RWPE2 (cell line): Measurements from ENCODE around the gene CRHR1.

ENCODE experiments used
- ATAC-seq: fragments of 200-7000 bp; cut with Tn5 transposase; 3 replicates; pipeline ENCODE4 v1.9.1; 2021; ENCODE audit warnings: low read depth
- DNase-seq: peaks from one replicate; pipeline ENCODE4 v3.0.0-alpha.2; 2020; ENCODE audit warnings: low spot score
- H3K27ac ChIP-seq: fragments of 450-650 bp; 2 replicates; pipeline ENCODE4 v1.5.1; 2017; ENCODE audit warnings: mild to moderate bottlenecking; ENCODE audit not compliant: poor library complexity, severe bottlenecking
- H3K27me3 ChIP-seq: fragments of 250-450 bp; sonication (Bioruptor Pico); 2 replicates; pipeline ENCODE4 v1.5.1; 2021; ENCODE audit warnings: mild to moderate bottlenecking, moderate library complexity; ENCODE audit not compliant: insufficient read depth, poor library complexity, severe bottlenecking
- H3K36me3 ChIP-seq: fragments of 250-450 bp; sonication (Bioruptor Pico); 2 replicates; pipeline ENCODE4 v1.5.1; 2020; ENCODE audit warnings: low read depth, mild to moderate bottlenecking, moderate library complexity
- H3K4me1 ChIP-seq: fragments of 250-450 bp; sonication (Bioruptor Pico); 2 replicates; pipeline ENCODE4 v1.5.1; 2021; ENCODE audit warnings: mild to moderate bottlenecking, moderate library complexity; ENCODE audit not compliant: insufficient read depth, poor library complexity, severe bottlenecking
- H3K4me3 ChIP-seq: fragments of 250-450 bp; sonication (Bioruptor Pico); 2 replicates; pipeline ENCODE4 v1.5.1; 2021; ENCODE audit warnings: mild to moderate bottlenecking, moderate library complexity; ENCODE audit not compliant: severe bottlenecking
- H3K9me3 ChIP-seq: fragments of 250-450 bp; sonication (Bioruptor Pico); 2 replicates; pipeline ENCODE4 v1.5.1; 2021; ENCODE audit warnings: mild to moderate bottlenecking, moderate library complexity; ENCODE audit not compliant: severe bottlenecking
- TF ChIP-seq, protein P1 (sequence below): fragments of 450-650 bp; IDR thresholded peaks from one replicate; pipeline ENCODE4 v1.5.1; 2017; ENCODE audit warnings: mild to moderate bottlenecking, moderate library complexity; ENCODE audit not compliant: poor library complexity, severe bottlenecking

The CRHR1 gene

DNA sequence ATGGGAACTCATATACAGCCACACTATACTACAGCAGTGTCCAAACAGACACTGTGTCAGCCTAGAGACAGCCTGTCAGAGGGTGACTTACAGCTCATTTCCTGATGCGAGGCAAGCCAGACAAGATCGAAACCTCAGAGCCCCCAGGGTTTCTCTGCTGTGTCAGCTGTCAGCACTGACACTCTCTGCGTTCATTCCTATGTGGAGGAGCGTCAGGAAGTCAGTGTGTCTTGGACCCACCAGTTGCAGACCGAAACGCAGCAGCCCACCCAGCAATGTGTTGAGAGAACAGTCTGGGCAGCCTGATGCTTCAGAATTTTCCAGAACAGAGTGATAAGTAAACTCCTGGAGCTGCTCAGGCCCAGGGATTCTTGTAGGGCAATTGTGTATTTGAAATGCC, 89.6 kb downstream of the CRHR1 start:
- Histone ChIP-seq H3K27me3 (no peaks in the 10 kb centered on the region), H3K9me3 (no peaks in the 10 kb centered on the region), H3K36me3 (no peaks in the 10 kb centered on the region), H3K4me3 (no peak overlapping the region), H3K4me1 (no peaks in the 10 kb centered on the region), H3K27ac (no peak overlapping the region)
- peak; percentile 49; the same call in 2 of the 3 replicates for ATAC-seq
- TF ChIP-seq, protein P1, sequence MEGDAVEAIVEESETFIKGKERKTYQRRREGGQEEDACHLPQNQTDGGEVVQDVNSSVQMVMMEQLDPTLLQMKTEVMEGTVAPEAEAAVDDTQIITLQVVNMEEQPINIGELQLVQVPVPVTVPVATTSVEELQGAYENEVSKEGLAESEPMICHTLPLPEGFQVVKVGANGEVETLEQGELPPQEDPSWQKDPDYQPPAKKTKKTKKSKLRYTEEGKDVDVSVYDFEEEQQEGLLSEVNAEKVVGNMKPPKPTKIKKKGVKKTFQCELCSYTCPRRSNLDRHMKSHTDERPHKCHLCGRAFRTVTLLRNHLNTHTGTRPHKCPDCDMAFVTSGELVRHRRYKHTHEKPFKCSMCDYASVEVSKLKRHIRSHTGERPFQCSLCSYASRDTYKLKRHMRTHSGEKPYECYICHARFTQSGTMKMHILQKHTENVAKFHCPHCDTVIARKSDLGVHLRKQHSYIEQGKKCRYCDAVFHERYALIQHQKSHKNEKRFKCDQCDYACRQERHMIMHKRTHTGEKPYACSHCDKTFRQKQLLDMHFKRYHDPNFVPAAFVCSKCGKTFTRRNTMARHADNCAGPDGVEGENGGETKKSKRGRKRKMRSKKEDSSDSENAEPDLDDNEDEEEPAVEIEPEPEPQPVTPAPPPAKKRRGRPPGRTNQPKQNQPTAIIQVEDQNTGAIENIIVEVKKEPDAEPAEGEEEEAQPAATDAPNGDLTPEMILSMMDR, result no peak
- DNase-seq, result no peak

- H3K4me1 ChIP-seq, result no peaks in the 10 kb centered on the region
- ATAC-seq, result no peak
- no peaks in the 10 kb centered on the region for H3K27me3 ChIP-seq
- H3K4me3 ChIP-seq, result no peak overlapping the region
- H3K27ac ChIP-seq, result no peak overlapping the region
- DNase-seq, result no peak
- H3K36me3 ChIP-seq, result no peaks in the 10 kb centered on the region
- TF ChIP-seq, protein P1, result no peak
- H3K9me3 ChIP-seq, result no peaks in the 10 kb centered on the region
Measured at GRCh38 chr17:45874151-45874550, 90.0 kb downstream of the CRHR1 start.

GRCh38 chr17:45876539-45876938, 92.4 kb downstream of the CRHR1 start:
- no peaks in the 10 kb centered on the region for H3K27me3 ChIP-seq
- DNase-seq (no peak), ATAC-seq (no peak)
- no peaks in the 10 kb centered on the region for H3K36me3 ChIP-seq
- H3K4me1 ChIP-seq, result no peaks in the 10 kb centered on the region
- no peaks in the 10 kb centered on the region for H3K9me3 ChIP-seq
- no peak overlapping the region for H3K4me3 ChIP-seq
- H3K27ac ChIP-seq, result no peak overlapping the region
- TF ChIP-seq, protein P1, result no peak

GRCh38 chr17:45877467-45877866, 93.3 kb downstream of the CRHR1 start:
- no peaks in the 10 kb centered on the region for H3K4me1 ChIP-seq
- DNase-seq (no peak), ATAC-seq (no peak)
- no peak overlapping the region for H3K4me3 ChIP-seq
- no peaks in the 10 kb centered on the region for H3K36me3 ChIP-seq
- H3K9me3 ChIP-seq, result no peaks in the 10 kb centered on the region
- H3K27ac ChIP-seq, result no peak overlapping the region
- TF ChIP-seq, protein P1, result no peak
- H3K27me3 ChIP-seq, result no peaks in the 10 kb centered on the region

- Histone ChIP-seq H3K27ac (no peak overlapping the region), H3K4me3 (no peak overlapping the region), H3K27me3 (no peaks in the 10 kb centered on the region), H3K9me3 (no peaks in the 10 kb centered on the region), H3K4me1 (no peaks in the 10 kb centered on the region), H3K36me3 (no peaks in the 10 kb centered on the region)
- ATAC-seq (no peak), DNase-seq (no peak)
- TF ChIP-seq, protein P1, result no peak
Measured at GRCh38 chr17:45883063-45883462, 98.9 kb downstream of the CRHR1 start.
